IMR-90 (cell line): ENCODE data around the gene NAP1L1. TPM values are rescaled to one million over a fixed set of nuclear protein-coding genes. Genes with fewer than 3 reads are reported as not detected.

ENCODE experiments used
- ATAC-seq: fragments of 200-7000 bp; cut with Tn5 transposase; 2 replicates; pipeline ENCODE4 v1.9.1; 2020; ENCODE audit warnings: low read depth, mild to moderate bottlenecking, moderate library complexity
- BruUV-seq: library from RNA; stranded (reverse); fragments of 400-500 nt; replicated peaks from 2 replicates; lab custom pipeline; 2021; lab: Mats Ljungman, UMichigan
- CTCF ChIA-PET: fragments of 300-600 bp; formaldehyde crosslinking; extraction: SDS; loops from one replicate; lab custom pipeline; 2021; ENCODE audit warnings: antibody characterized with exemption; lab: Yijun Ruan, JAX
- POLR2A ChIA-PET: fragments of 300-600 bp; sonication (Branson Sonifier 250); formaldehyde crosslinking; loops from one replicate; lab custom pipeline; 2022; ENCODE audit warnings: antibody characterized with exemption; ENCODE audit not compliant: unreplicated experiment; lab: Charles Lee
- DNase-seq: peaks from one replicate; pipeline ENCODE4 v3.0.0; 2013
- H2AFZ ChIP-seq: replicated peaks from 2 replicates; pipeline ENCODE3; 2013; ENCODE audit warnings: low read length, mild to moderate bottlenecking; ENCODE audit not compliant: poor library complexity
- H2AK5ac ChIP-seq: 2 replicates; pipeline ENCODE4 v1.6.1; 2013; ENCODE audit warnings: low read depth, low read length, inconsistent platforms
- H2AK9ac ChIP-seq: replicated peaks from 2 replicates; pipeline ENCODE3; 2013; ENCODE audit warnings: mild to moderate bottlenecking, low read depth, low read length, moderate library complexity; ENCODE audit not compliant: poor library complexity
- H2BK120ac ChIP-seq: 2 replicates; pipeline ENCODE4 v1.6.1; 2013; ENCODE audit warnings: low read depth, low read length, inconsistent platforms
- H2BK15ac ChIP-seq: 3 replicates; pipeline ENCODE4 v1.6.1; 2013; ENCODE audit warnings: low read depth, low read length, inconsistent platforms
- H2BK20ac ChIP-seq: 2 replicates; pipeline ENCODE4 v1.6.1; 2013; ENCODE audit warnings: low read depth, mild to moderate bottlenecking, inconsistent platforms, low read length, moderate library complexity
- H2BK5ac ChIP-seq: 2 replicates; pipeline ENCODE4 v1.6.1; 2013; ENCODE audit warnings: mild to moderate bottlenecking, low read depth, low read length, inconsistent platforms; ENCODE audit not compliant: poor library complexity, severe bottlenecking
- H3K14ac ChIP-seq: replicated peaks from 2 replicates; pipeline ENCODE4 v1.6.1; 2013; ENCODE audit warnings: low read depth, low read length, inconsistent platforms
- H3K18ac ChIP-seq: 2 replicates; pipeline ENCODE4 v1.6.1; 2013; ENCODE audit warnings: low read depth, low read length, control low read depth
- H3K23ac ChIP-seq: 2 replicates; pipeline ENCODE4 v1.6.1; 2013; ENCODE audit warnings: low read depth, low read length, inconsistent platforms
- H3K27ac ChIP-seq: 2 replicates; pipeline ENCODE4 v1.5.1; 2013; ENCODE audit warnings: mild to moderate bottlenecking, control low read depth, low read length; ENCODE audit not compliant: insufficient read depth
- H3K27me3 ChIP-seq: 2 replicates; pipeline ENCODE4 v1.6.1; 2013; ENCODE audit warnings: low read length; ENCODE audit not compliant: control insufficient read depth, insufficient read depth
- H3K36me3 ChIP-seq: 2 replicates; pipeline ENCODE4 v1.6.1; 2013; ENCODE audit warnings: low read length, mixed read lengths; ENCODE audit not compliant: control insufficient read depth, insufficient read depth
- H3K4ac ChIP-seq: 2 replicates; pipeline ENCODE4 v1.6.1; 2013; ENCODE audit warnings: low read depth, low read length, inconsistent platforms
- H3K4me1 ChIP-seq: 2 replicates; pipeline ENCODE4 v1.6.1; 2013; ENCODE audit warnings: low read length, mixed read lengths; ENCODE audit not compliant: control insufficient read depth, insufficient read depth
- H3K4me2 ChIP-seq: 2 replicates; pipeline ENCODE4 v1.6.1; 2013; ENCODE audit warnings: low read depth, mild to moderate bottlenecking, control low read depth, low read length, moderate library complexity
- H3K4me3 ChIP-seq: 2 replicates; pipeline ENCODE4 v1.5.1; 2013; ENCODE audit warnings: low read depth, mild to moderate bottlenecking, control low read depth, low read length, moderate library complexity; ENCODE audit not compliant: insufficient read depth
- H3K56ac ChIP-seq: 2 replicates; pipeline ENCODE4 v1.6.1; 2013; ENCODE audit warnings: low read length, inconsistent platforms; ENCODE audit not compliant: insufficient read depth; ENCODE audit errors: extremely low read depth
- H3K79me1 ChIP-seq, 2 experiments: 2 replicates each; pipeline ENCODE4 v1.6.1; 2013; ENCODE audit warnings: low read length in 2 of 2, inconsistent platforms in 1 of 2, low read depth in 1 of 2
- H3K9ac ChIP-seq: 2 replicates; pipeline ENCODE4 v1.6.1; 2013; ENCODE audit warnings: low read depth, low read length, control low read depth
- H3K9me1 ChIP-seq: 2 replicates; pipeline ENCODE4 v1.6.1; 2013; ENCODE audit warnings: low read length, inconsistent platforms; ENCODE audit not compliant: insufficient read depth
- H3K9me3 ChIP-seq: 2 replicates; pipeline ENCODE4 v1.6.1; 2013; ENCODE audit warnings: low read length; ENCODE audit not compliant: control insufficient read depth, insufficient read depth
- H4K20me1 ChIP-seq: 2 replicates; pipeline ENCODE4 v1.6.1; 2013; ENCODE audit warnings: low read length, inconsistent platforms; ENCODE audit not compliant: insufficient read depth
- H4K5ac ChIP-seq: 2 replicates; pipeline ENCODE4 v1.6.1; 2013; ENCODE audit warnings: mild to moderate bottlenecking, low read depth, low read length, control low read depth
- H4K8ac ChIP-seq, 2 experiments: 2 replicates each; pipeline ENCODE4 v1.6.1; 2013; ENCODE audit warnings: low read depth in 2 of 2, low read length in 2 of 2, control low read depth in 1 of 2, inconsistent platforms in 1 of 2
- H4K91ac ChIP-seq: 2 replicates; pipeline ENCODE4 v1.6.1; 2013; ENCODE audit warnings: low read depth, low read length, inconsistent platforms; ENCODE audit not compliant: insufficient read depth
- CEBPB ChIP-seq: IDR thresholded peaks from 2 replicates; pipeline ENCODE4 v1.6.1; 2012; ENCODE audit warnings: low read depth, low read length, improper control_type of control experiment
- CTCF ChIP-seq: conservative IDR thresholded peaks from 2 replicates; pipeline ENCODE4 v1.5.1; 2012; ENCODE audit warnings: mild to moderate bottlenecking, low read depth, low read length, improper control_type of control experiment
- FOS ChIP-seq: fragments of 150-350 bp; IDR thresholded peaks from 2 replicates; pipeline ENCODE4 v1.6.1; 2016; ENCODE audit warnings: low read depth, low read length
- SMC3 ChIP-seq: fragments of 150-350 bp; IDR thresholded peaks from 2 replicates; pipeline ENCODE4 v1.6.1; 2016; ENCODE audit warnings: low read depth, mild to moderate bottlenecking, antibody characterized with exemption, low read length, moderate library complexity
- WGBS, 2 experiments: methylation state at CpG; one replicate each; pipeline versions ENCODE4 v1.1.5 to v1.1.7; 2013; ENCODE audit warnings: missing lambda C conversion rate in 2 of 2; ENCODE audit not compliant: insufficient read length in 1 of 2; ENCODE audit errors: extremely low coverage in 2 of 2; 5-methylcytosine and 5-hydroxymethylcytosine counted together
- dilution Hi-C: fragments of 300-500 bp; cut with HindIII; formaldehyde crosslinking; loops from one replicate; pipeline ENCODE4 v1.14.3; 2018; ENCODE audit warnings: low sequenced_read_pairs; ENCODE audit not compliant: unreplicated experiment
- in situ Hi-C: fragments of 300-500 bp; cut with MboI; formaldehyde crosslinking; loops from 3 replicates; pipeline ENCODE4 v1.14.3; 2019; ENCODE audit warnings: low sequenced_read_pairs, inconsistent platforms, mixed read lengths
- intact Hi-C: fragments of 100-400 bp; cut with micrococcal nuclease; formaldehyde crosslinking; loops from 2 replicates; pipeline ENCODE4 v1.10.0; 2022
- polyA plus RNA-seq, 3 experiments: library from polyadenylated mRNA; depleted of rRNA; stranded (reverse); fragments of >200 nt; gene quantifications; 2 replicates each; pipeline ENCODE4 v1.2.3, GENCODE V29; 2012; ENCODE audit warnings: low replicate concordance in 1 of 3
- total RNA-seq: library from RNA; depleted of rRNA; stranded (reverse); fragments of >200 nt; gene quantifications from 2 replicates; pipeline ENCODE4 v1.2.3, GENCODE V29; 2012

The NAP1L1 gene
- total and polyA plus RNA-seq, 2 of the 4 experiments (the other 2 are of a cell fraction): 86.4 to 200 TPM

GRCh38 chr12:76002598-76003354 lies 81.7 kb downstream of the NAP1L1 start (continued):
- no peak for TF ChIP-seq CEBPB

- Histone ChIP-seq H3K56ac (no peak overlapping the region), H3K4me3 (no peak overlapping the region), H2BK5ac (peak overlapping the region; percentile 79), H2AK5ac (no peak overlapping the region), H4K91ac (no peak overlapping the region), H3K18ac (no peak overlapping the region), H3K4me2 (no peak overlapping the region), H3K27me3 (no peaks in the 10 kb centered on the region), H3K4ac (peak overlapping the region; percentile 7; the same call in 1 of the 2 replicates), H3K4me1 (peaks cover 9% of the 10 kb centered on the region), H3K79me1 (no peaks in the 10 kb centered on the region), H3K9me3 (no peaks in the 10 kb centered on the region), H4K5ac (no peak overlapping the region), H3K27ac (peak overlapping the region; percentile 33; the same call in 1 of the 2 replicates), H3K36me3 (no peaks in the 10 kb centered on the region), H3K9me1 (no peaks in the 10 kb centered on the region; the same call in 1 of the 2 replicates), H3K23ac (no peak overlapping the region), H2AK9ac (no peak overlapping the region), H2BK15ac (peak overlapping the region; percentile 18; the same call in 1 of the 3 replicates), H2BK20ac (peak overlapping the region; percentile 33; the same call in 1 of the 2 replicates), H2BK120ac (peak overlapping the region; percentile 50; the same call in 1 of the 2 replicates), H2AFZ (no peak overlapping the region), H4K20me1 (no peaks in the 10 kb centered on the region), H4K8ac (peak overlapping the region in 1 of 2 experiments; percentile 50; a peak in 1 of 4 replicates), H3K14ac (no peak overlapping the region; the same call in 1 of the 2 replicates), H3K9ac (no peak overlapping the region)
- 67% methylated on average over 4 of the region's 4 CpGs; no CpG with 5 or more reads in 1 of the 2 experiments for WGBS, 2 experiments
- ATAC-seq: no peak
- BruUV-seq: no TSS peak
- CTCF ChIA-PET: interaction anchor here (0.6 kb wide), 1 partner anchor 470 kb away, joined by 3 read pairs; no protein-coding TSS in a partner anchor
- TF ChIP-seq CTCF (no peak), FOS (0 out of 2 replicates have a peak, but pooled peaks have one; percentile 14), CEBPB (peak; percentile 69), SMC3 (no peak)
- POLR2A ChIA-PET: interaction anchor here (0.7 kb wide), 1 partner anchor 287 kb away, joined by 5 read pairs; no protein-coding TSS in a partner anchor
- dilution Hi-C loops (no loop called here), in situ Hi-C loops (no loop called here), intact Hi-C loops (no loop called here)
- no peak for DNase-seq
Measured at GRCh38 chr12:75998292-75999063, 86.0 kb downstream of the NAP1L1 start.
